Measurements from ENCODE around the gene STK32C.

The STK32C gene

GRCh38 chr10:132242103-132242840 is 65.5 kb downstream of the STK32C start:
- DNase-seq, result no peak

GRCh38 chr10:132241496-132241895 is 66.3 kb downstream of the STK32C start:
- no peak for DNase-seq

- no peak for DNase-seq
Measured at GRCh38 chr10:132241086-132241485, 66.7 kb downstream of the STK32C start.

- DNase-seq, result no peak
Measured at GRCh38 chr10:132240581-132240980, 67.2 kb downstream of the STK32C start.

GRCh38 chr10:132240156-132240555 is 67.6 kb downstream of the STK32C start:
- no peak for DNase-seq

- no peak for DNase-seq
Measured at GRCh38 chr10:132239126-132240031, 68.4 kb downstream of the STK32C start.

GRCh38 chr10:132238371-132239125 is 69.2 kb downstream of the STK32C start:
- DNase-seq, result no peak

- no peak for DNase-seq
Measured at GRCh38 chr10:132237871-132238270, 69.9 kb downstream of the STK32C start.

GRCh38 chr10:132237396-132237795 is 70.4 kb downstream of the STK32C start:
- DNase-seq, result no peak

GRCh38 chr10:132236881-132237280 is 70.9 kb downstream of the STK32C start:
- DNase-seq, result no peak

GRCh38 chr10:132236161-132236560 is 71.6 kb downstream of the STK32C start:
- no peak for DNase-seq

- no peak for DNase-seq
Measured at GRCh38 chr10:132234860-132235259, 72.9 kb downstream of the STK32C start.

GRCh38 chr10:132233501-132234085 is 74.2 kb downstream of the STK32C start:
- DNase-seq, result no peak

GRCh38 chr10:132232981-132233380 is 74.8 kb downstream of the STK32C start:
- DNase-seq, result no peak

- no peak for DNase-seq
Measured at GRCh38 chr10:132232023-132232951, 75.5 kb downstream of the STK32C start.

GRCh38 chr10:132231656-132232022 is 76.1 kb downstream of the STK32C start:
- DNase-seq, result no peak

GRCh38 chr10:132230557-132231210 is 77.1 kb downstream of the STK32C start:
- no peak for DNase-seq

- DNase-seq, result no peak
Measured at GRCh38 chr10:132229834-132230556, 77.8 kb downstream of the STK32C start.

GRCh38 chr10:132229096-132229495 is 78.7 kb downstream of the STK32C start:
- DNase-seq, result no peak

- DNase-seq, result no peak
Measured at GRCh38 chr10:132228616-132229015, 79.1 kb downstream of the STK32C start.
